ENCODE data around the gene MTTP.
A peak's percentile ranks its signal among the peaks of the same experiment; 100 is the strongest.

Gene MTTP

DNA sequence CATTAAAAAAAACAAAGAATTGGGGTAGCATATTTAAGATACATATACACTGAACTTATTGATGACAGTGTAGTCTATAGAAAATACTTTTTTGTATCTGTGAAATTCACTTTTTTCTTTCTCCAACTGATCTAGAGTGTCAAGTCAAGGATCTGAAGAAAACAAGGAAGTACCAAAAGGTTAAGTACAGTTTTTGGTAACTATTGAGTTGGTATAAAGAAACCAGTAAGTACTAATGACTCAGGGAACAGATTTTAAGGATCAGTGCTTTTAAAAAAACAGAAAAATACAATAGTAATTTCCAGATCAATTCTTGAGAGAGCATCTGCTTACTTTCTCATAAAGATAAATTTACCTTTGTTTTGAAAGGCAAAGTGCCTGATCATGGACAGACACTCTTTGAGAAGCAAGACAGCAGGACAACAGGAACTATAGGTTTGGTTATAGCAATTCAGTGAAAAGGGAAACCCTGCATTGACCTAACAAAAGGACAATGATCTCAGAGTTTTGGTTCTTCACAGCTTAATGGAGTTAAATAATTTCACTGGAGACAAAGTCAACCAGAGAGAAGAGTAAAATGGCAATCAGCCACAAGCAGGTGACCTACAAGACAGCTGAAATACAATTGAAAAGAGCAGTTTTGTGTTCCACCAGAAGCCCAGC is 34.2 kb upstream of the MTTP start:
- H3K4me3 ChIP-seq (replicated peaks in 1 of 2; ENCODE audit: low read depth in 2 of 2, low read length in 2 of 2) = no peak overlapping the region
- DNase-seq (ENCODE audit: low read depth in 2 of 2) = no peak
- TF ChIP-seq, protein P1, sequence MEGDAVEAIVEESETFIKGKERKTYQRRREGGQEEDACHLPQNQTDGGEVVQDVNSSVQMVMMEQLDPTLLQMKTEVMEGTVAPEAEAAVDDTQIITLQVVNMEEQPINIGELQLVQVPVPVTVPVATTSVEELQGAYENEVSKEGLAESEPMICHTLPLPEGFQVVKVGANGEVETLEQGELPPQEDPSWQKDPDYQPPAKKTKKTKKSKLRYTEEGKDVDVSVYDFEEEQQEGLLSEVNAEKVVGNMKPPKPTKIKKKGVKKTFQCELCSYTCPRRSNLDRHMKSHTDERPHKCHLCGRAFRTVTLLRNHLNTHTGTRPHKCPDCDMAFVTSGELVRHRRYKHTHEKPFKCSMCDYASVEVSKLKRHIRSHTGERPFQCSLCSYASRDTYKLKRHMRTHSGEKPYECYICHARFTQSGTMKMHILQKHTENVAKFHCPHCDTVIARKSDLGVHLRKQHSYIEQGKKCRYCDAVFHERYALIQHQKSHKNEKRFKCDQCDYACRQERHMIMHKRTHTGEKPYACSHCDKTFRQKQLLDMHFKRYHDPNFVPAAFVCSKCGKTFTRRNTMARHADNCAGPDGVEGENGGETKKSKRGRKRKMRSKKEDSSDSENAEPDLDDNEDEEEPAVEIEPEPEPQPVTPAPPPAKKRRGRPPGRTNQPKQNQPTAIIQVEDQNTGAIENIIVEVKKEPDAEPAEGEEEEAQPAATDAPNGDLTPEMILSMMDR (IDR thresholded peaks at IDR 0.05; ENCODE audit: low read depth, low read length) = no peak

DNA sequence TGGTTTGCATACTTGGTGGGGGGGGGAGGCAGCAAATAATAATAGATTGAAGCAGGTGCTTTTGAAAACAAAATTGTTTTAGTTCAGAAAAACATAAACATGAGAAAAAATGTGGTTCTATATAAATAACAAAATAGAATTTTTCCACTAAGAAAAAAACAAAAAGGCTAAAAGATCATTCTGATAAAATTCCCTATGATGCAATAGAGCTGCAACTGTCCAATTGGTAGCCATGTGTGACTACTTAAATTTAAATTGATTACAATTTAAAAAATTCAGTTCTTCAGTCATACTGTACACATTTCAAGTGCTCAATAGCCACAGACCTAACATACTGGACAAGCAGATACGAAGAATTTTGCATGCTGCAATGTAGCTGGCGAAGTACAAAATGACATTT is 21.8 kb upstream of the MTTP start:
- no peak overlapping the region for H3K4me3 ChIP-seq (replicated peaks in 1 of 2; ENCODE audit: low read depth in 2 of 2, low read length in 2 of 2)
- TF ChIP-seq, protein P1 (IDR thresholded peaks at IDR 0.05; ENCODE audit: low read depth, low read length) = no peak
- DNase-seq (ENCODE audit: low read depth in 2 of 2) = no peak

DNA sequence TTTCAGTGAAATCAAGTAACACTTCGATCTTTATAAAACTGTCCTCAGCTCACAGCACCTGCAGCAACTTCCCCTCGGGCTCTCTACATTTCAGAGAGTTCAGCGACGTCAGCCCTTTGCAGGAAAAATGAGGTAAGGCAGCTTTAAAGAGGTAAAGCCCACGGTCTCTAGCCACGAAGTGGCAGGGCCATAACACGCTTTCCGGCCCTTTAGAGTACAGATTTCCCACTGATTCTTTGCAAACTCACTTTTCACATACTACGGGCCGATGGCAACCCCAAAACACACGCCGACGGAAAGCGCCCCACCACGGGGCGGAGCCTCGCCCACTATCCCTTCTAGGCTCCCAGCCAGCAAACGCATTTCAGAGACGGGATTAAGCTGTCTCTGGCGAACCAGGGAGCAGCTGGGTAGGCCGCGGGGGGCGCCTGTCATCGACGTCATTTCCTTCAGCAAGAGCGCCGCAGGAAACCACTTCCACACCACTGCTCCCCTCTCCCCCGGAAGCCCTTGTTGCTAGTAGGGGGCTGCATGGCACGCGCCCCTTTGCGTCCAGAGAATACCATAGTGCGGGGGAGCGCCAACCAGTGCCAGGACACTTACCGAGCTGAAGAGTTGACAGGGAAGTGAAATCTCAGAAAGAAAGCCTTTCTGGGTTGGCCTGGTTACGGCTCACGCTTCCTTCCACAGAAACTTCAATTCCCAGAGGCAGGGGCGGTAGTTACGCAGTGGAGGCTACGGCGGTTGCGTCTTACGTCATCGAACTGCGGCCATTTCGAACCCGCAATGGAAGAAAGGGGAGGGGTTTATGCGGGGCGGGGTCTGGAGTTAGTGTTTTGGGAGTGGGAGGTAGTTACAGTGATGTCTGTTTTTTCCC is 11.1 kb upstream of the MTTP start, which contains the start of gene TRMT10A:
TRMT10A (minus strand) TSS at position 730 of the 877 bp plus-strand sequence. CDS start 4,701 bp downstream, outside the sequence.
- H3K4me3 ChIP-seq (replicated peaks in 1 of 2; ENCODE audit: low read depth in 2 of 2, low read length in 2 of 2) = peak within 1 kb of the TSS; percentile 68 to 69
- TF ChIP-seq, protein P1 (IDR thresholded peaks at IDR 0.05; ENCODE audit: low read depth, low read length) = no peak
- DNase-seq (ENCODE audit: low read depth in 2 of 2) = peak; percentile 99

DNA sequence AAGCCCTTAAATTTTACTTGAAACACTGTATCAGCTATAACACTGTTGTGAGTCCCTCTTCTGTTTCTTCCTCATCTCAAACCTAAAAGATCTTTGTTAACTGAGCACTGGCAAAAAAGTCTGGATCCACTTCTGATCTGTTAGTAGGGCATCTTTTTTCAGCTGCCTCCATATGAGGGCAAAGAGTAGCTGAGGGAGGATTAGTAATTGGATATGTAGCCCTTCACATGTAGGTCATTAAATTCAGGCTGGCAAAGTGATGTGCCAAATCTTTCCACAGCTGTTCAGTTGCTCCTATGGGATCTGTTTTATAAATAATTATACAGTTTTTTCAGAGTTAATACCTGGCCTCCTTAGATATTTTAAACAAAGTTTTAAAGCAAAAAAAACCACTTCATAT is 9.7 kb upstream of the MTTP start:
- no peak overlapping the region for H3K4me3 ChIP-seq (replicated peaks in 1 of 2; ENCODE audit: low read depth in 2 of 2, low read length in 2 of 2)
- no peak for DNase-seq (ENCODE audit: low read depth in 2 of 2)
- TF ChIP-seq, protein P1 (IDR thresholded peaks at IDR 0.05; ENCODE audit: low read depth, low read length) = no peak

DNA sequence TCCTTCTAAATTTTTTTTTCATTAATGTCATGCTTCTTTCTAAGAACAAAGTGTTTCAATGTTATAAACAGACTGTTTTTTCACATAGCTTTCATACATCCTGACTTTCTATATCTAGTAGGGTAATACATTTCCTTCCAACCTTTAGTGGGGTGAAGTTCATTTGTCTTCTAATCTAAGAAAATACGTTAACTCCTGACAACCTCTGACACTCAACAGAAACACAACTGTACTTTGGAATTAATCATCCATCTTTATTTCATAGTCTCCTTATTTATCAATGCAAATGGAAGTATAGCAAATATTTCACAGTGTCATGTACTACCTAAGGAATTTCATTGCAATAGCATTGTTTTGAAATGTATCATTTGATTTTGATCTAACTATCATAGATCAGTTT is 2.7 kb upstream of the MTTP start:
- no peak for DNase-seq (ENCODE audit: low read depth in 2 of 2)
- TF ChIP-seq, protein P1 (IDR thresholded peaks at IDR 0.05; ENCODE audit: low read depth, low read length) = no peak
- H3K4me3 ChIP-seq (replicated peaks in 1 of 2; ENCODE audit: low read depth in 2 of 2, low read length in 2 of 2) = no peak overlapping the region

DNA sequence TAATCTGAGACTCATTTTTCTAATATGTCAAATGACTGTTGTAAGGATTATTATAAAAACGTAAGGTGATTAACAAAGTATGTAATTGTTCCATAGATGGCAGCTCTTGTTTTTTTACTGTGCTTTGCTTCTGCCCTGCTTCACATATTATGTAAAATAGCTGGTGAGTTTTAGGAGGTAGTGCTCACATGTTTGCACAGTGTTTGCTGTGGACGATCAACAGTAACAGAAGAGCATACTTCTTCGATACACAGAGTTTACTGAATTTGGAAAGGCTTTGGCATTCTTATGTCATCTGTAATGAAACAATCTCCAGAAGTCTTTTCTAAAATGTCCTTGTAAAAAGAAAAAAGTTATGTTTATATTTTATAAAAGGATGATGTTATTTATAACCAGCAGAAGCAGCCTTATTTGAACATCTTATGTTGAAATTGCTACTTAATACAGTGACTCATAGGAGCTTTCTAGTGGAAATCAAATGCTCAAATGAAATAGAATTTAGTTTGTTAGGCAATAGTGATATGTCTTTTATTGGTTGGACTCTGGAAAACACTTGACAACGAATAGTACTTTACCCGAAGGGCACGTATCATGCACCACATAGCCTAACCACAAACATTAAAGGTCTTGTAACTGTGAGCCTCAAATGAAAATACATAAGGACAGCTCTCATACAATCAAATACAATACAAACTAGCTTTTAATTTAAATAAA is 1.9 kb upstream of the MTTP start:
- TF ChIP-seq, protein P1 (IDR thresholded peaks at IDR 0.05; ENCODE audit: low read depth, low read length) = no peak
- DNase-seq (ENCODE audit: low read depth in 2 of 2) = no peak
- H3K4me3 ChIP-seq (replicated peaks in 1 of 2; ENCODE audit: low read depth in 2 of 2, low read length in 2 of 2) = no peak overlapping the region
